SK-N-SH treated with all-trans-retinoic acid at 6 μM for 48 hours (cell line): Measurements from ENCODE around the gene PPFIA1.

ENCODE experiments used
- ARNTL ChIP-seq: fragments of 450-650 bp; formaldehyde crosslinking; IDR thresholded peaks from 2 replicates; pipeline ENCODE4 v1.5.0; 2020; ENCODE audit warnings: low read depth, mild to moderate bottlenecking, moderate library complexity, borderline replicate concordance
- CREB5 ChIP-seq: fragments of 250-450 bp; sonication (Bioruptor Pico); IDR thresholded peaks from 2 replicates; pipeline ENCODE4 v1.5.1; 2020; ENCODE audit warnings: low read depth, mild to moderate bottlenecking, moderate library complexity
- GLIS3 ChIP-seq: fragments of 250-450 bp; sonication (Bioruptor Pico); IDR thresholded peaks from 2 replicates; pipeline ENCODE4 v1.5.0; 2020; ENCODE audit warnings: mild to moderate bottlenecking, moderate library complexity
- PPARA ChIP-seq: fragments of 250-450 bp; sonication (Bioruptor Pico); IDR thresholded peaks from 2 replicates; pipeline ENCODE4 v1.5.0; 2020; ENCODE audit warnings: mild to moderate bottlenecking, borderline replicate concordance
- TCF4 ChIP-seq: fragments of 250-450 bp; sonication (Bioruptor Pico); IDR thresholded peaks from 2 replicates; pipeline ENCODE4 v1.8.0; 2021; ENCODE audit warnings: mild to moderate bottlenecking, moderate library complexity, borderline replicate concordance
- ZFP30 ChIP-seq: fragments of 450-650 bp; formaldehyde crosslinking; IDR thresholded peaks from 2 replicates; pipeline ENCODE4 v1.5.0; 2022; ENCODE audit warnings: mild to moderate bottlenecking, moderate library complexity
- ZNF565 ChIP-seq: fragments of 450-650 bp; formaldehyde crosslinking; conservative IDR thresholded peaks from 2 replicates; pipeline ENCODE4 v1.5.0; 2020; ENCODE audit warnings: low read depth, mild to moderate bottlenecking, moderate library complexity

- TF ChIP-seq CREB5 (no peak), TCF4 (CRISPR knock-in tag) (no peak), PPARA (CRISPR knock-in tag) (no peak), ZFP30 (CRISPR knock-in tag) (no peak), GLIS3 (no peak), ZNF565 (CRISPR knock-in tag) (no peak), ARNTL (CRISPR knock-in tag) (no peak)
These were observed 37.5 kb upstream of the PPFIA1 start for GRCh38 chr11:70233034-70233433.
